Fibroblast of skin of scalp (primary cell): ENCODE data around the gene SRSF6. TPM values are rescaled to one million over a fixed set of nuclear protein-coding genes. Genes with fewer than 3 reads are reported as not detected.
"Not testable (repeated sequence)": the region's sequence is repeated elsewhere in the genome, so short reads cannot be mapped to it uniquely, and the experiment has no call there.

Experiments used
- DNase-seq: peaks from one replicate; pipeline ENCODE4 v3.0.0-alpha.2; 2013
- polyA plus RNA-seq, 2 experiments: library from polyadenylated mRNA; unstranded; fragments of 120-200 nt; gene quantifications; one replicate each; pipeline ENCODE4 v1.2.1, GENCODE V29; 2013; ENCODE audit not compliant: insufficient read length in 2 of 2

The SRSF6 gene
- polyA plus RNA-seq (2013, experiment 1 of 2; ENCODE audit: insufficient read length) = 111 TPM
- polyA plus RNA-seq (2013, experiment 2 of 2; ENCODE audit: insufficient read length) = 118 TPM

- peak; percentile 93 for DNase-seq
Observed at GRCh38 chr20:43457640-43458421, at the start of gene SRSF6. Gene SRSF6, plus strand, starts transcription at chr20:43457896. Its CDS starts 138 bp downstream, at chr20:43458034.

GRCh38 chr20:43408848-43409576 is 48.7 kb upstream of the SRSF6 start:
- peak; percentile 56 for DNase-seq

GRCh38 chr20:43409577-43409913 is 48.2 kb upstream of the SRSF6 start:
- DNase-seq = no peak

- peak; percentile 4 for DNase-seq
Observed at GRCh38 chr20:43415661-43416430, 41.9 kb upstream of the SRSF6 start.

- DNase-seq = no peak
Observed at GRCh38 chr20:43416591-43417228, 41.0 kb upstream of the SRSF6 start.

- no peak for DNase-seq
Observed at GRCh38 chr20:43420192-43420591, 37.5 kb upstream of the SRSF6 start.

- not testable (repeated sequence) for DNase-seq
Observed at GRCh38 chr20:43420913-43421312, 36.8 kb upstream of the SRSF6 start.

GRCh38 chr20:43426172-43426571 is 31.5 kb upstream of the SRSF6 start:
- no peak for DNase-seq

- DNase-seq = no peak
Observed at GRCh38 chr20:43430265-43431133, 27.2 kb upstream of the SRSF6 start.

- no peak for DNase-seq
Observed at GRCh38 chr20:43431134-43431519, 26.6 kb upstream of the SRSF6 start.

GRCh38 chr20:43432498-43432897 is 25.2 kb upstream of the SRSF6 start:
- no peak for DNase-seq

- no peak for DNase-seq
Observed at GRCh38 chr20:43433250-43433854, 24.3 kb upstream of the SRSF6 start.

GRCh38 chr20:43434565-43434964 is 23.1 kb upstream of the SRSF6 start:
- no peak for DNase-seq

- DNase-seq = no peak
Observed at GRCh38 chr20:43438578-43439316, 18.9 kb upstream of the SRSF6 start.

GRCh38 chr20:43440531-43440930 is 17.2 kb upstream of the SRSF6 start:
- DNase-seq = no peak

- peak; percentile 14 for DNase-seq
Observed at GRCh38 chr20:43442282-43442880, 15.3 kb upstream of the SRSF6 start.

GRCh38 chr20:43444107-43444506 is 13.6 kb upstream of the SRSF6 start:
- no peak for DNase-seq

- DNase-seq = no peak
Observed at GRCh38 chr20:43446361-43446879, 11.3 kb upstream of the SRSF6 start.

GRCh38 chr20:43448431-43448747 is 9.3 kb upstream of the SRSF6 start:
- not testable (repeated sequence) for DNase-seq
